22Rv1 (cell line): Measurements from ENCODE around the gene EVL.

Experiments used
- CTCF ChIP-seq: fragments of 450-650 bp; IDR thresholded peaks from 2 replicates; pipeline ENCODE4 v1.5.1; 2017; ENCODE audit warnings: mild to moderate bottlenecking
- ZFX ChIP-seq: fragments of 450-650 bp; IDR thresholded peaks from 2 replicates; pipeline ENCODE4 v1.6.1; 2017; ENCODE audit warnings: antibody characterized with exemption, borderline replicate concordance

GRCh38 chr14:100132903-100133510, 67.8 kb downstream of the EVL start:
- no peak for TF ChIP-seq CTCF
- no peak for TF ChIP-seq ZFX
